Neural cell (in vitro differentiated cells): ENCODE results near the gene UBAC2. TPM values are rescaled to one million over a fixed set of nuclear protein-coding genes. Genes with fewer than 3 reads are reported as not detected.

Source experiments
- H2AFZ ChIP-seq: fragments of 200-600, 300-800 bp; sonication (generic), shearing (Covaris generic); 2 replicates; pipeline ENCODE4 v1.6.0; 2014; ENCODE audit warnings: low read depth, mild to moderate bottlenecking, antibody characterized with exemption, low read length, moderate library complexity
- H3F3A ChIP-seq: fragments of 200-600 bp; shearing (Covaris generic); 2 replicates; pipeline ENCODE4 v1.6.1; 2016; ENCODE audit warnings: mild to moderate bottlenecking, moderate library complexity, mixed read lengths, antibody characterized with exemption, low read length; ENCODE audit not compliant: insufficient read depth, poor library complexity, severe bottlenecking
- H3K27ac ChIP-seq: fragments of 200-600, 300-800 bp; sonication (generic), shearing (Covaris generic); 2 replicates; pipeline ENCODE4 v1.5.1; 2014; ENCODE audit warnings: mild to moderate bottlenecking, low read length, moderate library complexity
- H3K27me3 ChIP-seq: fragments of 300-800, 200-600 bp; sonication (generic), shearing (Covaris generic); 2 replicates; pipeline ENCODE4 v1.6.0; 2014; ENCODE audit warnings: mild to moderate bottlenecking, low read depth, low read length, moderate library complexity; ENCODE audit not compliant: insufficient read depth
- H3K36me3 ChIP-seq: fragments of 300-800, 200-600 bp; sonication (generic), shearing (Covaris generic); 2 replicates; pipeline ENCODE4 v1.5.1; 2014; ENCODE audit warnings: mild to moderate bottlenecking, antibody characterized with exemption, low read length, moderate library complexity; ENCODE audit not compliant: insufficient read depth
- H3K4me2 ChIP-seq: fragments of 300-800, 200-600 bp; sonication (generic), shearing (Covaris generic); 2 replicates; pipeline ENCODE4 v1.6.0; 2014; ENCODE audit warnings: mild to moderate bottlenecking, low read length
- H3K4me3 ChIP-seq: fragments of 300-800, 200-600 bp; sonication (generic), shearing (Covaris generic); 2 replicates; pipeline ENCODE4 v1.5.1; 2014; ENCODE audit warnings: mild to moderate bottlenecking, low read length, moderate library complexity
- H3K79me2 ChIP-seq: fragments of 200-600 bp; shearing (Covaris generic); replicated peaks from 2 replicates; pipeline ENCODE4 v1.6.0; 2014; ENCODE audit warnings: mild to moderate bottlenecking, low read length, moderate library complexity; ENCODE audit not compliant: insufficient read depth
- H3K9ac ChIP-seq: fragments of 300-800, 200-600 bp; sonication (generic), shearing (Covaris generic); 2 replicates; pipeline ENCODE4 v1.6.1; 2016; ENCODE audit warnings: mild to moderate bottlenecking, low read length, mixed read lengths
- H3K9me2 ChIP-seq: fragments of 200-600 bp; shearing (Covaris generic); 2 replicates; pipeline ENCODE4 v1.6.1; 2016; ENCODE audit warnings: mild to moderate bottlenecking, low read length, mixed read lengths; ENCODE audit not compliant: insufficient read depth
- H3K9me3 ChIP-seq: fragments of 200-600, 300-800 bp; sonication (generic), shearing (Covaris generic); 2 replicates; pipeline ENCODE4 v1.6.1; 2016; ENCODE audit warnings: mild to moderate bottlenecking, mixed run types, low read length, moderate library complexity, mixed read lengths
- H4K20me1 ChIP-seq: fragments of 200-600 bp; shearing (Covaris generic); 2 replicates; pipeline ENCODE4 v1.6.1; 2016; ENCODE audit warnings: mild to moderate bottlenecking, mixed run types; ENCODE audit not compliant: insufficient read depth
- CTCF ChIP-seq: fragments of 450-650 bp; IDR thresholded peaks from 2 replicates; pipeline ENCODE4 v1.5.1; 2014; ENCODE audit warnings: antibody characterized with exemption, mild to moderate bottlenecking, moderate library complexity; ENCODE audit not compliant: poor library complexity, severe bottlenecking
- EP300 ChIP-seq: fragments of 450-650 bp; conservative IDR thresholded peaks from 2 replicates; pipeline ENCODE4 v1.6.1; 2014; ENCODE audit warnings: antibody characterized with exemption, mild to moderate bottlenecking, moderate library complexity; ENCODE audit not compliant: poor library complexity, severe bottlenecking
- EZH2 ChIP-seq: fragments of 200-600, 300-800 bp; shearing (Covaris generic), sonication (generic); IDR thresholded peaks from 2 replicates; pipeline ENCODE4 v1.6.1; 2014; ENCODE audit warnings: antibody characterized with exemption, low read length, borderline replicate concordance, mild to moderate bottlenecking; ENCODE audit not compliant: insufficient read depth, poor library complexity, severe bottlenecking
- MXI1 ChIP-seq: fragments of 450-650 bp; conservative IDR thresholded peaks from 2 replicates; pipeline ENCODE4 v1.6.1; 2014; ENCODE audit warnings: antibody characterized with exemption, mild to moderate bottlenecking; ENCODE audit not compliant: poor library complexity, severe bottlenecking
- POLR2AphosphoS5 ChIP-seq: IDR thresholded peaks from 2 replicates; pipeline ENCODE4 v1.6.1; 2012
- RAD21 ChIP-seq: fragments of 450-650 bp; conservative IDR thresholded peaks from 2 replicates; pipeline ENCODE4 v1.6.1; 2014; ENCODE audit warnings: antibody characterized with exemption, mild to moderate bottlenecking, moderate library complexity
- REST ChIP-seq: IDR thresholded peaks from 2 replicates; pipeline ENCODE4 v1.6.1; 2012; ENCODE audit warnings: borderline replicate concordance
- SMC3 ChIP-seq: fragments of 450-650 bp; conservative IDR thresholded peaks from 2 replicates; pipeline ENCODE4 v1.6.1; 2014; ENCODE audit warnings: antibody characterized with exemption, mild to moderate bottlenecking, moderate library complexity; ENCODE audit not compliant: poor library complexity
- TAF1 ChIP-seq: IDR thresholded peaks from 2 replicates; pipeline ENCODE4 v1.6.1; 2012; ENCODE audit warnings: low read depth
- polyA plus RNA-seq: library from polyadenylated mRNA; depleted of rRNA; stranded (reverse); fragments of >200 nt; gene quantifications from 2 replicates; pipeline ENCODE4 v1.2.3, GENCODE V29; 2014

UBAC2 gene
- polyA plus RNA-seq, 1 donor from 2014 or later: 56.9 TPM

GRCh38 chr13:99305566-99305965, 104.9 kb downstream of the UBAC2 start:
- H3K9me2 ChIP-seq: no peaks in the 10 kb centered on the region
- H3K4me2 ChIP-seq: no peak overlapping the region
- no peak overlapping the region for H3K9ac ChIP-seq
- H3K4me3 ChIP-seq: no peak overlapping the region
- no peaks in the 10 kb centered on the region for H3K9me3 ChIP-seq
- no peaks in the 10 kb centered on the region for H3K36me3 ChIP-seq
- no peaks in the 10 kb centered on the region for H3K27me3 ChIP-seq
- H3K79me2 ChIP-seq: no peaks in the 10 kb centered on the region
- H3K27ac ChIP-seq: no peak overlapping the region
- no peak for TF ChIP-seq CTCF
- no peak for TF ChIP-seq POLR2AphosphoS5
- no peak for TF ChIP-seq TAF1
- TF ChIP-seq RAD21: no peak
- no peak overlapping the region for H2AFZ ChIP-seq
- no peaks in the 10 kb centered on the region for H4K20me1 ChIP-seq
- no peaks in the 10 kb centered on the region for H3F3A ChIP-seq

- Histone ChIP-seq H3K27ac (no peak within 1 kb of the TSS), H3K4me2 (no peak within 1 kb of the TSS), H4K20me1 (no peaks in the 10 kb centered on the region), H3K27me3 (no peaks in the 10 kb centered on the region), H3K36me3 (no peaks in the 10 kb centered on the region), H3K79me2 (no peaks in the 10 kb centered on the region), H3K9me3 (no peaks in the 10 kb centered on the region), H3K4me3 (no peak within 1 kb of the TSS), H2AFZ (no peak within 1 kb of the TSS), H3K9ac (no peak within 1 kb of the TSS), H3K9me2 (no peaks in the 10 kb centered on the region), H3F3A (no peaks in the 10 kb centered on the region)
- TF ChIP-seq MXI1: no peak
- no peak for TF ChIP-seq POLR2AphosphoS5
- TF ChIP-seq SMC3: no peak
- TF ChIP-seq EP300: no peak
- no peak for TF ChIP-seq EZH2
- no peak for TF ChIP-seq RAD21
- no peak for TF ChIP-seq REST
- no peak for TF ChIP-seq CTCF
- no peak for TF ChIP-seq TAF1
These were observed 106.6 kb downstream of the UBAC2 start, which contains the start of gene GPR183 for GRCh38 chr13:99307247-99307646. GPR183 (minus strand) TSS chr13:99307399; CDS start chr13:99296145, 11,254 bp downstream.
